Hepatocyte (in vitro differentiated cells): Measurements from ENCODE around the gene LCE1A.

Experiments used
- EZH2phosphoT487 ChIP-seq: fragments of 200-600 bp; sonication (generic); IDR thresholded peaks from one replicate; pipeline ENCODE4 v1.6.1; 2018; ENCODE audit warnings: antibody characterized with exemption, mild to moderate bottlenecking, low read depth, moderate library complexity; ENCODE audit not compliant: unreplicated experiment, severe bottlenecking
- TF ChIP-seq, protein P1 (sequence below): fragments of 200-600 bp; sonication (generic); IDR thresholded peaks from 2 replicates; pipeline ENCODE4 v1.5.1; 2016; ENCODE audit warnings: antibody characterized with exemption, mild to moderate bottlenecking; ENCODE audit not compliant: poor library complexity

DNA sequence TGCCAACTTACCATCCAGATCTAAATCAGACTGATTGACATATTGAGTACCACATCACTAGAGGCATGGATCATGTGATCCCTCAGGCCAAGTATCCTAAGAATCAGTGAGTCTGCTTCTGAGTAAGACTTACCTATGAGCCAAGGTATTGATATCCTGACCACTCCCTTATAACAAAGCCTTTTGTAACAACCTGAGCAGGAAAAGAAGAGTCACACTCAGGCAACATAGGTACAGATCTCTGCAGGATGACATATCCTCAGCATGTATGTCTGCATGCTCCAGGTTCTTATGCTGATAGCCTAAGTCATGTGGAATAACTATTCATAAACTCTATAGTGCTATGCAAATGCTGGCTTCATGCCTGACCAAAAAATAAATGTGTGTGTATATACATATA is 2.3 kb upstream of the LCE1A start:
- TF ChIP-seq, protein P1, sequence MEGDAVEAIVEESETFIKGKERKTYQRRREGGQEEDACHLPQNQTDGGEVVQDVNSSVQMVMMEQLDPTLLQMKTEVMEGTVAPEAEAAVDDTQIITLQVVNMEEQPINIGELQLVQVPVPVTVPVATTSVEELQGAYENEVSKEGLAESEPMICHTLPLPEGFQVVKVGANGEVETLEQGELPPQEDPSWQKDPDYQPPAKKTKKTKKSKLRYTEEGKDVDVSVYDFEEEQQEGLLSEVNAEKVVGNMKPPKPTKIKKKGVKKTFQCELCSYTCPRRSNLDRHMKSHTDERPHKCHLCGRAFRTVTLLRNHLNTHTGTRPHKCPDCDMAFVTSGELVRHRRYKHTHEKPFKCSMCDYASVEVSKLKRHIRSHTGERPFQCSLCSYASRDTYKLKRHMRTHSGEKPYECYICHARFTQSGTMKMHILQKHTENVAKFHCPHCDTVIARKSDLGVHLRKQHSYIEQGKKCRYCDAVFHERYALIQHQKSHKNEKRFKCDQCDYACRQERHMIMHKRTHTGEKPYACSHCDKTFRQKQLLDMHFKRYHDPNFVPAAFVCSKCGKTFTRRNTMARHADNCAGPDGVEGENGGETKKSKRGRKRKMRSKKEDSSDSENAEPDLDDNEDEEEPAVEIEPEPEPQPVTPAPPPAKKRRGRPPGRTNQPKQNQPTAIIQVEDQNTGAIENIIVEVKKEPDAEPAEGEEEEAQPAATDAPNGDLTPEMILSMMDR, result no peak
- TF ChIP-seq EZH2phosphoT487, result no peak
